OCI-LY3 (cell line): ENCODE results near the gene DNAJC9.

ENCODE experiments used
- CTCF ChIP-seq: fragments of 200-600, 300-600 bp; sonication (generic); IDR thresholded peaks from 2 replicates; pipeline ENCODE4 v1.5.1; 2014; ENCODE audit warnings: antibody characterized with exemption, low read length, low read depth
- EZH2phosphoT487 ChIP-seq: fragments of 200-600 bp; shearing (Covaris generic); IDR thresholded peaks from 2 replicates; pipeline ENCODE4 v1.6.1; 2018; ENCODE audit warnings: antibody characterized with exemption, mixed run types, low read depth

- TF ChIP-seq CTCF, result no peak
- TF ChIP-seq EZH2phosphoT487, result no peak
These were observed 2.1 kb downstream of the DNAJC9 start for GRCh38 chr10:73244866-73245477.
